Natural killer cell (primary cell): Measurements from ENCODE around the gene ACBD4. TPM values are rescaled to one million over a fixed set of nuclear protein-coding genes. Genes with fewer than 3 reads are reported as not detected.
"Not testable (repeated sequence)": the region's sequence is repeated elsewhere in the genome, so short reads cannot be mapped to it uniquely, and the experiment has no call there.

ENCODE experiments used
- ATAC-seq, 3 donors: fragments of 150-1000 bp in 2 of 3; fragments of 200-7000 bp in 1 of 3; cut with Tn5 transposase; 1 replicate in 1 of 3; 2 replicates in 2 of 3; pipeline ENCODE4 v1.10.0; 2021; ENCODE audit warnings: mild to moderate bottlenecking in 2 of 3, moderate library complexity in 2 of 3
- DNase-seq, 2 donors: peaks; one replicate each; pipeline versions ENCODE4 v3.0.0 to v3.0.0-alpha.2; 2013 to 2021; ENCODE audit warnings: mixed read lengths in 1 of 2
- H3K27ac ChIP-seq: one replicate; pipeline ENCODE4 v1.5.1; 2013; ENCODE audit warnings: mild to moderate bottlenecking, low read length
- H3K27me3 ChIP-seq: one replicate; pipeline ENCODE4 v1.6.1; 2013; ENCODE audit warnings: low read length; ENCODE audit not compliant: control insufficient read depth, insufficient read depth
- H3K36me3 ChIP-seq: one replicate; pipeline ENCODE4 v1.6.1; 2013; ENCODE audit warnings: low read length; ENCODE audit not compliant: control insufficient read depth, insufficient read depth
- H3K4me1 ChIP-seq: one replicate; pipeline ENCODE4 v1.6.1; 2013; ENCODE audit warnings: low read length; ENCODE audit not compliant: control insufficient read depth, insufficient read depth
- H3K4me3 ChIP-seq: one replicate; pipeline ENCODE4 v1.5.1; 2013; ENCODE audit warnings: low read length
- H3K9me3 ChIP-seq: one replicate; pipeline ENCODE4 v1.6.1; 2013; ENCODE audit warnings: low read length; ENCODE audit not compliant: control insufficient read depth, insufficient read depth
- H3K27ac Mint-ChIP-seq, 2 donors: one replicate each; pipeline ENCODE4 v1.8.0; 2022; ENCODE audit warnings: mild to moderate bottlenecking in 2 of 2, mixed read lengths in 2 of 2, moderate library complexity in 1 of 2
- H3K27me3 Mint-ChIP-seq, 2 donors: one replicate each; pipeline ENCODE4 v1.8.0; 2022; ENCODE audit warnings: low read depth in 2 of 2, mixed read lengths in 2 of 2
- H3K36me3 Mint-ChIP-seq: one replicate; pipeline ENCODE4 v1.8.0; 2022; ENCODE audit warnings: mixed read lengths
- H3K4me1 Mint-ChIP-seq, 2 donors: one replicate each; pipeline ENCODE4 v1.8.0; 2022; ENCODE audit warnings: mixed read lengths in 2 of 2
- H3K4me3 Mint-ChIP-seq: one replicate; pipeline ENCODE4 v1.8.0; 2022; ENCODE audit warnings: mild to moderate bottlenecking, moderate library complexity, mixed read lengths
- H3K9me3 Mint-ChIP-seq, 2 donors: one replicate each; pipeline ENCODE4 v1.8.0; 2022; ENCODE audit warnings: mixed read lengths in 2 of 2
- CTCF ChIP-seq: fragments of 200-600 bp; IDR thresholded peaks from one replicate; pipeline ENCODE4 v1.8.0; 2022; ENCODE audit warnings: antibody characterized with exemption
- WGBS: methylation state at CpG from one replicate; pipeline ENCODE4 v1.1.7; 2013; ENCODE audit warnings: missing lambda C conversion rate; ENCODE audit not compliant: insufficient coverage; 5-methylcytosine and 5-hydroxymethylcytosine counted together
- intact Hi-C: fragments of 100-400 bp; cut with micrococcal nuclease; formaldehyde crosslinking; loops from one replicate; pipeline ENCODE4 v1.14.2; 2022
- total RNA-seq, 4 donors: library from RNA; stranded (reverse); fragments of 120-200 nt in 1 of 4; gene quantifications; one replicate each; pipeline versions ENCODE4 v1.2.3 to v1.2.4, GENCODE V29; 2013 to 2022

Gene ACBD4
- total RNA-seq, 3 donors from 2014 or later (not counting 1 experiment from before 2014, with no cell fraction given): 12.0 to 15.9 (median 14.2) TPM

GRCh38 chr17:45121055-45121454 lies 14.4 kb upstream of the ACBD4 start:
- ATAC-seq: no peak
- H3K9me3 Mint-ChIP-seq: no peaks in the 10 kb centered on the region
- no peak overlapping the region for H3K27ac Mint-ChIP-seq
- intact Hi-C loops: no loop called here
- no peaks in the 10 kb centered on the region for H3K36me3 Mint-ChIP-seq
- Histone ChIP-seq H3K36me3 (no peaks in the 10 kb centered on the region), H3K4me1 (peaks cover 8% of the 10 kb centered on the region), H3K4me3 (no peak overlapping the region), H3K27ac (no peak overlapping the region), H3K9me3 (no peaks in the 10 kb centered on the region), H3K27me3 (peaks cover 2% of the 10 kb centered on the region)
- peaks cover 0 to 3% of the 10 kb centered on the region in 2 donors for H3K27me3 Mint-ChIP-seq
- no peaks in the 10 kb centered on the region for H3K4me1 Mint-ChIP-seq
- TF ChIP-seq CTCF: no peak
- H3K4me3 Mint-ChIP-seq: no peak overlapping the region
- no peak for DNase-seq
- 24% methylated on average over 45 of the region's 45 CpGs for WGBS

- no peak overlapping the region for H3K27ac ChIP-seq
- Mint-ChIP-seq H3K36me3 (no peaks in the 10 kb centered on the region), H3K4me1 (no peaks in the 10 kb centered on the region), H3K27ac (no peak overlapping the region), H3K9me3 (no peaks in the 10 kb centered on the region), H3K4me3 (no peak overlapping the region), H3K27me3 (peaks cover 0 to 3% of the 10 kb centered on the region in 2 donors)
- H3K9me3 ChIP-seq: no peaks in the 10 kb centered on the region
- peaks cover 2% of the 10 kb centered on the region for H3K27me3 ChIP-seq
- WGBS: 92% methylated on average over 6 of the region's 6 CpGs
- no peak for DNase-seq
- peaks cover 8% of the 10 kb centered on the region for H3K4me1 ChIP-seq
- intact Hi-C loops: no loop called here
- TF ChIP-seq CTCF: no peak
- no peak overlapping the region for H3K4me3 ChIP-seq
- H3K36me3 ChIP-seq: no peaks in the 10 kb centered on the region
- no peak for ATAC-seq
Measured at GRCh38 chr17:45123076-45123770, 12.3 kb upstream of the ACBD4 start.

- H3K27me3 Mint-ChIP-seq: peaks cover 0 to 3% of the 10 kb centered on the region in 2 donors
- Histone ChIP-seq H3K27me3 (peaks cover 2% of the 10 kb centered on the region), H3K9me3 (no peaks in the 10 kb centered on the region), H3K27ac (no peak overlapping the region), H3K36me3 (no peaks in the 10 kb centered on the region), H3K4me1 (peaks cover 8% of the 10 kb centered on the region), H3K4me3 (no peak overlapping the region)
- H3K4me1 Mint-ChIP-seq: no peaks in the 10 kb centered on the region
- intact Hi-C loops: no loop called here
- peak overlapping the region in 1 of 2 donors; percentile 58 for H3K27ac Mint-ChIP-seq
- H3K4me3 Mint-ChIP-seq: no peak overlapping the region
- TF ChIP-seq CTCF: no peak
- DNase-seq: no peak
- no peaks in the 10 kb centered on the region for H3K36me3 Mint-ChIP-seq
- peak; percentile 60 to 90 (median 68) for ATAC-seq
- WGBS: 74% methylated on average over 14 of the region's 15 CpGs
- H3K9me3 Mint-ChIP-seq: no peaks in the 10 kb centered on the region
Measured at GRCh38 chr17:45123930-45124796, 11.3 kb upstream of the ACBD4 start.

- H3K27me3 Mint-ChIP-seq, H3K27ac ChIP-seq, H3K9me3 ChIP-seq, H3K9me3 Mint-ChIP-seq, H3K36me3 ChIP-seq, H3K27me3 ChIP-seq, ATAC-seq, H3K4me1 ChIP-seq, H3K4me1 Mint-ChIP-seq, H3K4me3 Mint-ChIP-seq, intact Hi-C loops, DNase-seq, H3K4me3 ChIP-seq, H3K36me3 Mint-ChIP-seq: not testable (repeated sequence)
- 83% methylated on average over 5 of the region's 5 CpGs for WGBS
- peak overlapping the region in 1 of 2 donors; percentile 58 for H3K27ac Mint-ChIP-seq
Measured at GRCh38 chr17:45124797-45125122, 10.7 kb upstream of the ACBD4 start.
